ENCODE results near the gene ROBO1. TPM values are rescaled to one million over a fixed set of nuclear protein-coding genes. Genes with fewer than 3 reads are reported as not detected.

ROBO1 gene
- total RNA-seq, 1 donor from 2014 or later = 78.0 TPM

DNA sequence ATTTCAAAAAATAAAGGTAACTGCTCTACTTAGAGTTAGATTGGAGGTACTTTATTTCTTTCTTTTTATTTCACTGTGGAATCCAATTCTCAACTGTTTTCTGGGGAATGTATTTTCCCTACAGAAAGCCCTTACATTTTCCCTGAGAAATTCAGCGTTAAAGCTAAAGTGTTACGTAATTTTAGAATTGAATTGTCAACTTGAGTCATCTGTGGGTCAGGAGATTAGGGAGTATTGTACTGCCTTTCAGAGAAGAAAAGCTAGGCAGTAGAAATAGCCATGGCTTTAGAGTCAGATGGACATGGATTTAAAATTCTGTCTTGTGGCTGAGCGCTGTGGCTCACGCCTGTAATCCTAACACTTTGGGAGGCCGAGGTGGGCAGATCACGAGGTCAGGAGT, 728.6 kb downstream of the ROBO1 start:
- DNase-seq (ENCODE audit: low spot score, unreplicated experiment) = no peak
- peaks cover 16% of the 10 kb centered on the region for H3K4me1 Mint-ChIP-seq (ENCODE audit: low read depth)
- no peaks in the 10 kb centered on the region for H3K36me3 Mint-ChIP-seq (ENCODE audit: insufficient read depth)
- TF ChIP-seq, protein P1, sequence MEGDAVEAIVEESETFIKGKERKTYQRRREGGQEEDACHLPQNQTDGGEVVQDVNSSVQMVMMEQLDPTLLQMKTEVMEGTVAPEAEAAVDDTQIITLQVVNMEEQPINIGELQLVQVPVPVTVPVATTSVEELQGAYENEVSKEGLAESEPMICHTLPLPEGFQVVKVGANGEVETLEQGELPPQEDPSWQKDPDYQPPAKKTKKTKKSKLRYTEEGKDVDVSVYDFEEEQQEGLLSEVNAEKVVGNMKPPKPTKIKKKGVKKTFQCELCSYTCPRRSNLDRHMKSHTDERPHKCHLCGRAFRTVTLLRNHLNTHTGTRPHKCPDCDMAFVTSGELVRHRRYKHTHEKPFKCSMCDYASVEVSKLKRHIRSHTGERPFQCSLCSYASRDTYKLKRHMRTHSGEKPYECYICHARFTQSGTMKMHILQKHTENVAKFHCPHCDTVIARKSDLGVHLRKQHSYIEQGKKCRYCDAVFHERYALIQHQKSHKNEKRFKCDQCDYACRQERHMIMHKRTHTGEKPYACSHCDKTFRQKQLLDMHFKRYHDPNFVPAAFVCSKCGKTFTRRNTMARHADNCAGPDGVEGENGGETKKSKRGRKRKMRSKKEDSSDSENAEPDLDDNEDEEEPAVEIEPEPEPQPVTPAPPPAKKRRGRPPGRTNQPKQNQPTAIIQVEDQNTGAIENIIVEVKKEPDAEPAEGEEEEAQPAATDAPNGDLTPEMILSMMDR (IDR thresholded peaks at IDR 0.05; ENCODE audit: unreplicated experiment) = no peak
- no peaks in the 10 kb centered on the region for H3K27me3 Mint-ChIP-seq
- no peak overlapping the region for H3K27ac Mint-ChIP-seq
- no peak overlapping the region for H3K4me3 Mint-ChIP-seq (ENCODE audit: low read depth)
- peaks cover 5% of the 10 kb centered on the region for H3K9me3 Mint-ChIP-seq (ENCODE audit: low read depth)

DNA sequence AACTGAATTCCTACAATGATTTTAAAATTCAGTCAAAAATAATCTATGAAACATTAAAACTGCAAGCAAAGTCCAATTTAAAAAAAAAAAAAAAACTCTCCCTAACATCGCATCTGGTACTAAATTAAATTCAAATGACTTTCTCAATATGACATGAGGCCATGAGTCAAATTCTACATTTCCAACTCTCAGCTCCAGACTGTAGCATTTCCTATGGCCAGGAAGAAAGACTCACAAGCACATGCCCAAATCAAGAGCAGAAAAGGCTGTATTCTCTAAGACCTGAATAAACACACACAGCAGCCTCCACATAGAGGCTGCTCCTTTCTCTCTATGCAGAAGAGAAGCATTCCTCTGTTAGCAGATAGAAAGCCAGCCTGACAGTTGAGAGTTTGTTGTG, 729.2 kb downstream of the ROBO1 start:
- Mint-ChIP-seq H3K4me3 (ENCODE audit: low read depth) (no peak overlapping the region), H3K4me1 (ENCODE audit: low read depth) (peaks cover 12% of the 10 kb centered on the region), H3K27me3 (no peaks in the 10 kb centered on the region), H3K9me3 (ENCODE audit: low read depth) (peaks cover 5% of the 10 kb centered on the region), H3K27ac (no peak overlapping the region), H3K36me3 (ENCODE audit: insufficient read depth) (no peaks in the 10 kb centered on the region)
- no peak for DNase-seq (ENCODE audit: low spot score, unreplicated experiment)
- TF ChIP-seq, protein P1 (IDR thresholded peaks at IDR 0.05; ENCODE audit: unreplicated experiment) = no peak

DNA sequence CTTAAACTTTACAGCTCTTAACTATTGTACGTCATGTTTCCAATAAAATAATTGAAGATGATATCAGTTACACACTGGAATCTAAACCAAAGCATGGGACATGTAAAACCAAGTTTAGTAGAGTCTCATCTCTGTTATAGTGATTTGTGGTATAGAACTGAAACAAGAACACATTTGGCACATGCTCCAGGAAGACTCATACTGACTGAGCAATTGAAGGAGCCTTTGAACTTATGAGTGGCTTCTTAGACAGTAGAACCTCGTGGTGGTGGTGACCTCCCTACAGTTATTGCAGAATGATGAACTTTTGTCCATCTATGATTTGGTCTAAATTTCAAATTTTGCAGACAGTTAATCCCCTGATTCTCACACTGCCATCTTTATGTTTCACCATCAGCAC, 729.7 kb downstream of the ROBO1 start:
- TF ChIP-seq, protein P1 (IDR thresholded peaks at IDR 0.05; ENCODE audit: unreplicated experiment) = no peak
- H3K4me3 Mint-ChIP-seq (ENCODE audit: low read depth) = no peak overlapping the region
- no peaks in the 10 kb centered on the region for H3K27me3 Mint-ChIP-seq
- no peaks in the 10 kb centered on the region for H3K36me3 Mint-ChIP-seq (ENCODE audit: insufficient read depth)
- H3K9me3 Mint-ChIP-seq (ENCODE audit: low read depth) = peaks cover 5% of the 10 kb centered on the region
- no peak for DNase-seq (ENCODE audit: low spot score, unreplicated experiment)
- peaks cover 8% of the 10 kb centered on the region for H3K4me1 Mint-ChIP-seq (ENCODE audit: low read depth)
- H3K27ac Mint-ChIP-seq = no peak overlapping the region

DNA sequence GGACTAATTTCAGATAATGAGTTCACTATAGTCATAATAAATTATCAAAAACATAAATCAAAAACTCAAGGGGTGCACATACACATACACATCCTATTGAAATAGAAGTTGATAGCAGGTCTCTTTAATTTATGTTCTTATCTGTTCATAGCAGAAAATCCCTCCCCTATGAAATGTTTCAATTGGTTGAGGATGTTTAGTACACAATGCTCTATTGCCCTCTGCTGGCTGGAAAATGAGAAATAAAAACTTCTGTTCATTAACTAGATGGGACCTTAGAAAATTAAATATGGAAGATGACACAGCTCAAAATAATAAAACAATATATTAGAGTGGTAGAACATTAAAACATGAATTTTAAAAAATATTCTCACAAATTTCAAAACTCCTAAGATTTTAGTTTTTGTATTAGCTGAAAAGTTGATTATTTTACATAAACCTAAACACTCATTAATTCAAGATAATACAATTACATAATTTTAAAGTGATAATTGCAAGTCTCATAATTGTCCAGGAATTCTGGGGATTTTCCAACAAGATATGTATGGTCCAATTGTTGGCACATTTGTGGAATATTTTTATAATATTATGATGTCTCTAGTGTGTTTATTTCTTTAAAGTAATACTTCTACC, 735.0 kb downstream of the ROBO1 start:
- TF ChIP-seq, protein P1 (IDR thresholded peaks at IDR 0.05; ENCODE audit: unreplicated experiment) = peak; percentile 84
- no peaks in the 10 kb centered on the region for H3K9me3 Mint-ChIP-seq (ENCODE audit: low read depth)
- no peak for DNase-seq (ENCODE audit: low spot score, unreplicated experiment)
- H3K27me3 Mint-ChIP-seq = no peaks in the 10 kb centered on the region
- no peak overlapping the region for H3K27ac Mint-ChIP-seq
- no peaks in the 10 kb centered on the region for H3K36me3 Mint-ChIP-seq (ENCODE audit: insufficient read depth)
- no peak overlapping the region for H3K4me3 Mint-ChIP-seq (ENCODE audit: low read depth)
- H3K4me1 Mint-ChIP-seq (ENCODE audit: low read depth) = peaks cover 5% of the 10 kb centered on the region

DNA sequence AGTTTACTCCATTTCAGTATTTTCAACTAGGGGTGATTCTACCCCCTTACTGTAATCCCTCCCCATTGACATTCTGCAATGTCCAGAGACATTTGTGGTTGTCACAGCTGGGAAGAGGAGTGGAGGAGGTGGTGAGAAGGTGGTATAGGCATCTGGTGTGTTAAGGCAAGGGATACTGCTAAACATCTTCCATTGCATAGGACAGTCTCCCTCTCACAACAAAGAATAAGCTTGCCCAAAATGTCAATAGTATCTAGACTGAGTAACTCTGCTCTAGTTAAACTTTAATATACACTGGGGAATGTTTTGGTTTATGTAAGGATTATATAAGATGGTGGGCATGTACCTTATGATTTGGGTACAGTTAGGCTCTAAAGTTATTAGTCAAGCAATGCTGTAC, 737.6 kb downstream of the ROBO1 start:
- Mint-ChIP-seq H3K9me3 (ENCODE audit: low read depth) (no peaks in the 10 kb centered on the region), H3K4me1 (ENCODE audit: low read depth) (peaks cover 3% of the 10 kb centered on the region), H3K36me3 (ENCODE audit: insufficient read depth) (no peaks in the 10 kb centered on the region), H3K27me3 (no peaks in the 10 kb centered on the region), H3K27ac (no peak overlapping the region), H3K4me3 (ENCODE audit: low read depth) (no peak overlapping the region)
- no peak for DNase-seq (ENCODE audit: low spot score, unreplicated experiment)
- TF ChIP-seq, protein P1 (IDR thresholded peaks at IDR 0.05; ENCODE audit: unreplicated experiment) = no peak
